HL-60 (cell line): Measurements from ENCODE around the gene HPCAL1.

Experiments
- DNase-seq, 2 experiments: peaks; one replicate each; pipeline ENCODE4 v3.0.0-alpha.2; 2010 to 2020; ENCODE audit warnings: low read depth in 1 of 2, low spot score in 1 of 2
- H3K27ac ChIP-seq: fragments of 250-450 bp; sonication (Bioruptor Pico); replicated peaks from 2 replicates; pipeline ENCODE4 v1.5.1; 2020; ENCODE audit warnings: mild to moderate bottlenecking, moderate library complexity
- H3K27me3 ChIP-seq: fragments of 250-450 bp; sonication (Bioruptor Pico); 2 replicates; pipeline ENCODE4 v1.5.1; 2021; ENCODE audit warnings: mild to moderate bottlenecking, moderate library complexity; ENCODE audit not compliant: insufficient read depth, poor library complexity, severe bottlenecking
- H3K4me3 ChIP-seq: replicated peaks from 2 replicates; pipeline ENCODE4 v1.5.1; 2011; ENCODE audit warnings: mild to moderate bottlenecking, control low read depth, low read length; ENCODE audit not compliant: insufficient read depth
- CTCF ChIP-seq: IDR thresholded peaks from one replicate; pipeline ENCODE4 v1.5.1; 2011; ENCODE audit warnings: low read length, control low read depth, inconsistent platforms; ENCODE audit not compliant: insufficient read depth
- GABPA ChIP-seq: IDR thresholded peaks from 2 replicates; pipeline ENCODE4 v1.6.1; 2012; ENCODE audit warnings: low read depth
- POLR2AphosphoS5 ChIP-seq: IDR thresholded peaks from 2 replicates; pipeline ENCODE4 v1.6.1; 2012; ENCODE audit warnings: low read depth
- REST ChIP-seq: IDR thresholded peaks from 2 replicates; pipeline ENCODE4 v1.6.1; 2012; ENCODE audit warnings: low read depth; ENCODE audit not compliant: insufficient replicate concordance
- SPI1 ChIP-seq: IDR thresholded peaks from 2 replicates; pipeline ENCODE4 v1.6.1; 2012; ENCODE audit warnings: low read depth, mild to moderate bottlenecking, borderline replicate concordance

HPCAL1 gene

GRCh38 chr2:10301941-10302478 is 694 bp upstream of the HPCAL1 start:
- DNase-seq = no peak
- no peaks in the 10 kb centered on the region for H3K27me3 ChIP-seq
- peak overlapping the region; percentile 91 for H3K4me3 ChIP-seq
- no peak for TF ChIP-seq POLR2AphosphoS5
- no peak for TF ChIP-seq CTCF
- no peak for TF ChIP-seq SPI1
- TF ChIP-seq REST = no peak
- H3K27ac ChIP-seq = peak overlapping the region; percentile 71

- Histone ChIP-seq H3K4me3 (peak overlapping the region; percentile 91), H3K27me3 (no peaks in the 10 kb centered on the region), H3K27ac (peak overlapping the region; percentile 51)
- DNase-seq = no peak
- TF ChIP-seq POLR2AphosphoS5 (no peak), GABPA (no peak), REST (no peak), CTCF (no peak), SPI1 (no peak)
Measured at GRCh38 chr2:10303181-10303693, 533 bp downstream of the HPCAL1 start.

- TF ChIP-seq REST = no peak
- TF ChIP-seq SPI1 = no peak
- no peak for TF ChIP-seq GABPA
- no peak for TF ChIP-seq CTCF
- no peak for TF ChIP-seq POLR2AphosphoS5
- Histone ChIP-seq H3K27me3 (no peaks in the 10 kb centered on the region), H3K27ac (peak overlapping the region; percentile 51), H3K4me3 (peak overlapping the region; percentile 91)
- DNase-seq = peak in 1 of 2 experiments; percentile 38
Measured at GRCh38 chr2:10303694-10304378, 1.1 kb downstream of the HPCAL1 start.
